ENCODE data around the gene SYPL2. TPM values are rescaled to one million over a fixed set of nuclear protein-coding genes. Genes with fewer than 3 reads are reported as not detected.
A peak's percentile ranks its signal among the peaks of the same experiment; 100 is the strongest.

The SYPL2 gene
- total and polyA plus RNA-seq, 2 donors (not counting 3 experiments of a cell fraction or from before 2014, with no cell fraction given): not detected

DNA sequence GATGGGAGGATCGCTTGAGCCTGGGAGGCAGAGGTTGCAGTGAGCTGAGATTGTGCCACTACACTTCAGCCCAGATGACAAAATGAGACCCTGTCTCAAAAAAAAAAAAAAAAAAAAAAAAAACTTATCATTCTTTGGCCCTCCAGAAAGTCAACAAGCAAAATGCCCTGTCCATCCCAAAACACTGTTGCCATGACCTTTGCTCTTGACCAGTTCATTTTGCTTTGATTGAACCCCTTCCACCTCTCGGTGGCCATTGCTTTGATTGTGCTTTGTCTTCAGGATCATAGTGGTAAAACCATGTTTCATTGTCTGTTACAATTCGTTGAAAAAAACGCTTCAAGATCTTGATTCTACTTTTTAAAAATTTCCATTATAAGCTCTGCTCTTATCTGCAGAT is 8.5 kb upstream of the SYPL2 start:
- FAIRE-seq (no peak), DNase-seq (ENCODE audit: low read depth, low spot score) (no peak)
- no peak overlapping the region for H3K4me3 ChIP-seq (replicated peaks in 1 of 3; ENCODE audit: insufficient read depth in 1 of 3, low read depth in 1 of 3, low read length in 3 of 3)
- POLR2A ChIA-PET: no interaction called here
- H4K20me1 ChIP-seq (replicated peaks; ENCODE audit: control insufficient read depth, extremely low read depth, insufficient read depth, low read length): no peaks in the 10 kb centered on the region
- BruUV-seq (replicated peaks): no TSS peak
- intact Hi-C loops (cut with micrococcal nuclease) (no loop called here), dilution Hi-C loops (cut with MboI; ENCODE audit: extremely low pct_ligation_motif_present, low sequenced_read_pairs) (no loop called here)
- peaks cover 7 to 9% of the 10 kb centered on the region in 2 experiments for H3K27me3 ChIP-seq (ENCODE audit: control insufficient read depth in 2 of 2, insufficient read depth in 2 of 2, low read length in 2 of 2)
- no peaks in the 10 kb centered on the region for H3K36me3 ChIP-seq (ENCODE audit: control insufficient read depth in 2 of 2, extremely low read depth in 1 of 2, insufficient read depth in 2 of 2, low read length in 2 of 2)
- no peak overlapping the region for H3K27ac ChIP-seq (ENCODE audit: insufficient read depth, low read depth, low read length)
- no peak overlapping the region for H3K9ac ChIP-seq (replicated peaks; ENCODE audit: extremely low read depth, insufficient read depth, low read length)
- H3K9me1 ChIP-seq (replicated peaks; ENCODE audit: control insufficient read depth, extremely low read depth, insufficient read depth, low read length): no peaks in the 10 kb centered on the region
- no peak overlapping the region for H2AFZ ChIP-seq (ENCODE audit: low read depth, low read length)
- CTCF ChIA-PET: interaction anchor here (1.0 kb wide), 1 partner anchor 11 kb away, joined by 3 read pairs; no protein-coding TSS in a partner anchor
- no peak overlapping the region for H3K4me2 ChIP-seq (ENCODE audit: insufficient read depth, low read length)
- no peaks in the 10 kb centered on the region for H3K9me3 ChIP-seq (replicated peaks; ENCODE audit: control insufficient read depth, insufficient read depth, low read length)
- TF ChIP-seq FOS (IDR thresholded peaks at IDR 0.05; ENCODE audit: borderline replicate concordance, insufficient read depth, low read length) (no peak), EZH2 (IDR thresholded peaks at IDR 0.05; ENCODE audit: borderline replicate concordance, low read depth, low read length, severe bottlenecking) (no peak), GATA2 (IDR thresholded peaks at IDR 0.05; ENCODE audit: insufficient read depth, insufficient read length, low read depth, low read length) (no peak), CTCF (IDR thresholded peaks at IDR 0.05; ENCODE audit: extremely low read depth in 1 of 2, insufficient read depth in 1 of 2, low read depth in 1 of 2, low read length in 2 of 2) (no peak)
- H3K79me2 ChIP-seq (ENCODE audit: control insufficient read depth, insufficient read depth, low read length): no peaks in the 10 kb centered on the region
- H3K4me1 ChIP-seq (ENCODE audit: control insufficient read depth, extremely low read depth, insufficient read depth, low read length): no peaks in the 10 kb centered on the region

- H3K4me3 ChIP-seq (replicated peaks in 1 of 3; ENCODE audit: insufficient read depth in 1 of 3, low read depth in 1 of 3, low read length in 3 of 3): peak overlapping the region in 1 of 3 experiments; percentile 22
- H3K9me1 ChIP-seq (replicated peaks; ENCODE audit: control insufficient read depth, extremely low read depth, insufficient read depth, low read length): no peaks in the 10 kb centered on the region
- dilution Hi-C loops (cut with MboI; ENCODE audit: extremely low pct_ligation_motif_present, low sequenced_read_pairs) (no loop called here), intact Hi-C loops (cut with micrococcal nuclease) (no loop called here)
- H3K9me3 ChIP-seq (replicated peaks; ENCODE audit: control insufficient read depth, insufficient read depth, low read length): no peaks in the 10 kb centered on the region
- H2AFZ ChIP-seq (ENCODE audit: low read depth, low read length): peak overlapping the region; percentile 83
- peaks cover 3% of the 10 kb centered on the region for H3K4me1 ChIP-seq (ENCODE audit: control insufficient read depth, extremely low read depth, insufficient read depth, low read length)
- ChIA-PET POLR2A (interaction anchor here (0.6 kb wide), 1 partner anchor 366 kb away, joined by 4 read pairs; no protein-coding TSS in a partner anchor), CTCF (interaction anchor here (1.6 kb wide), 1 partner anchor 24 kb away, joined by 3 read pairs; no protein-coding TSS in a partner anchor)
- no peaks in the 10 kb centered on the region for H4K20me1 ChIP-seq (replicated peaks; ENCODE audit: control insufficient read depth, extremely low read depth, insufficient read depth, low read length)
- H3K9ac ChIP-seq (replicated peaks; ENCODE audit: extremely low read depth, insufficient read depth, low read length): no peak overlapping the region
- no peaks in the 10 kb centered on the region for H3K79me2 ChIP-seq (ENCODE audit: control insufficient read depth, insufficient read depth, low read length)
- TF ChIP-seq GATA2 (IDR thresholded peaks at IDR 0.05; ENCODE audit: insufficient read depth, insufficient read length, low read depth, low read length): no peak
- no peak for TF ChIP-seq FOS (IDR thresholded peaks at IDR 0.05; ENCODE audit: borderline replicate concordance, insufficient read depth, low read length)
- TF ChIP-seq POLR2AphosphoS5 (IDR thresholded peaks at IDR 0.05; ENCODE audit: insufficient read depth, low read depth, low read length): no peak
- TF ChIP-seq MAX (IDR thresholded peaks at IDR 0.05; ENCODE audit: insufficient read depth, insufficient read length): no peak
- no peak for TF ChIP-seq MYC (IDR thresholded peaks at IDR 0.05; ENCODE audit: low read depth, low read length)
- peak overlapping the region; percentile 10 for H3K4me2 ChIP-seq (ENCODE audit: insufficient read depth, low read length)
- no TSS peak for BruUV-seq (replicated peaks)
- no peak overlapping the region for H3K27ac ChIP-seq (ENCODE audit: insufficient read depth, low read depth, low read length)
- DNase-seq (ENCODE audit: low read depth, low spot score) (no peak), FAIRE-seq (no peak)
- H3K36me3 ChIP-seq (ENCODE audit: control insufficient read depth in 2 of 2, extremely low read depth in 1 of 2, insufficient read depth in 2 of 2, low read length in 2 of 2): no peaks in the 10 kb centered on the region
- peaks cover 63 to 84% of the 10 kb centered on the region in 2 experiments for H3K27me3 ChIP-seq (ENCODE audit: control insufficient read depth in 2 of 2, insufficient read depth in 2 of 2, low read length in 2 of 2)
Observed at GRCh38 chr1:109466125-109466451, 258 bp upstream of the SYPL2 start.
